ENCODE measurements around the gene PTPRN2. TPM values are rescaled to one million over a fixed set of nuclear protein-coding genes. Genes with fewer than 3 reads are reported as not detected.

Gene PTPRN2
- total and polyA plus RNA-seq, 7 donors: 3.2 to 7.1 (median 5.5) TPM

DNA sequence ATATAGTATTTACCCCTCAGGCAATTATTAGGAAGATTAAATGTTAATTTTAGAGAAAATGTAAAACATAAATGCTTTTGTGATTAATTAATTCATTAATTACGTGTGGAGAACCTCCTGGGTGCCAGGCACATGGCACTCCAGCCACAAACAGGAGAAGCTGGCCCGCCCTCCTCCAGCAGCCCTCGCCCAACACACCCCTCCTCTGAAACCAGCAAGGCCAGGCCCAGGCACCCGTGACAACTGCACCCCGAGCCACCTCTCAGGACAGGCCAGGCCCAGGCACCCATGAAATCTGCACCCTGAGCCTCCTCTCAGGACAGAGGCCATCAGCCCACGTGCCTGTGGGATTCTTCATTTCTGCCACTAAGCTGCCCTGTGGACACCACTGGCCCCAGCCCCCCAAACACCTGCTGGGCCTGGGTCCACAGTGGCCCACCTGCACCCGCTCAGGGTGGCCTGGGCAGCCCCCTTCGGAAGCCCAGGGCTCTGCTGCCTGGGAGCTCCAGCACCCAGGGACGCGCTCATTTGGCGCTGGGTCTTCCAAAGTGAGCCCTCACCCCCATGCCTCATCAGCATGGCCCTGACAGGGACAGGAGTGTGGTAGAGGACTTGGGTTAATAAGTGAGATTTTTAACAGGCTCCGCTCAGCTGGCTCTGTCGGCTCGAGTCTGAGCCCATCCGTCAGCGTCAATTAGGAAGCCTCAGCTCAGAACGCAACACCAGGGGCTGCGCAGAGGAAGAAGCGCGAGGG is 768.7 kb downstream of the PTPRN2 start:
- H3K27ac ChIP-seq: no peak overlapping the region
- H3K36me3 ChIP-seq: no peaks in the 10 kb centered on the region
- TF ChIP-seq EP300 (IDR thresholded peaks at IDR 0.05) (no peak), POLR2AphosphoS5 (IDR thresholded peaks at IDR 0.05) (no peak), POLR2A (IDR thresholded peaks at IDR 0.05) (no peak)
- TF ChIP-seq, protein P1, sequence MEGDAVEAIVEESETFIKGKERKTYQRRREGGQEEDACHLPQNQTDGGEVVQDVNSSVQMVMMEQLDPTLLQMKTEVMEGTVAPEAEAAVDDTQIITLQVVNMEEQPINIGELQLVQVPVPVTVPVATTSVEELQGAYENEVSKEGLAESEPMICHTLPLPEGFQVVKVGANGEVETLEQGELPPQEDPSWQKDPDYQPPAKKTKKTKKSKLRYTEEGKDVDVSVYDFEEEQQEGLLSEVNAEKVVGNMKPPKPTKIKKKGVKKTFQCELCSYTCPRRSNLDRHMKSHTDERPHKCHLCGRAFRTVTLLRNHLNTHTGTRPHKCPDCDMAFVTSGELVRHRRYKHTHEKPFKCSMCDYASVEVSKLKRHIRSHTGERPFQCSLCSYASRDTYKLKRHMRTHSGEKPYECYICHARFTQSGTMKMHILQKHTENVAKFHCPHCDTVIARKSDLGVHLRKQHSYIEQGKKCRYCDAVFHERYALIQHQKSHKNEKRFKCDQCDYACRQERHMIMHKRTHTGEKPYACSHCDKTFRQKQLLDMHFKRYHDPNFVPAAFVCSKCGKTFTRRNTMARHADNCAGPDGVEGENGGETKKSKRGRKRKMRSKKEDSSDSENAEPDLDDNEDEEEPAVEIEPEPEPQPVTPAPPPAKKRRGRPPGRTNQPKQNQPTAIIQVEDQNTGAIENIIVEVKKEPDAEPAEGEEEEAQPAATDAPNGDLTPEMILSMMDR (IDR thresholded peaks at IDR 0.05): no peak
- intact Hi-C loops (cut with DNase I): no loop called here
- no peak overlapping the region for H3K4me3 ChIP-seq
- no peaks in the 10 kb centered on the region for H3K27me3 ChIP-seq
- no peaks in the 10 kb centered on the region for H3K4me1 ChIP-seq
- DNase-seq: no peak
- 74 to 86% methylated on average over 20 of the region's 20 CpGs for WGBS, 2 donors
- H3K9me3 ChIP-seq: no peaks in the 10 kb centered on the region

DNA sequence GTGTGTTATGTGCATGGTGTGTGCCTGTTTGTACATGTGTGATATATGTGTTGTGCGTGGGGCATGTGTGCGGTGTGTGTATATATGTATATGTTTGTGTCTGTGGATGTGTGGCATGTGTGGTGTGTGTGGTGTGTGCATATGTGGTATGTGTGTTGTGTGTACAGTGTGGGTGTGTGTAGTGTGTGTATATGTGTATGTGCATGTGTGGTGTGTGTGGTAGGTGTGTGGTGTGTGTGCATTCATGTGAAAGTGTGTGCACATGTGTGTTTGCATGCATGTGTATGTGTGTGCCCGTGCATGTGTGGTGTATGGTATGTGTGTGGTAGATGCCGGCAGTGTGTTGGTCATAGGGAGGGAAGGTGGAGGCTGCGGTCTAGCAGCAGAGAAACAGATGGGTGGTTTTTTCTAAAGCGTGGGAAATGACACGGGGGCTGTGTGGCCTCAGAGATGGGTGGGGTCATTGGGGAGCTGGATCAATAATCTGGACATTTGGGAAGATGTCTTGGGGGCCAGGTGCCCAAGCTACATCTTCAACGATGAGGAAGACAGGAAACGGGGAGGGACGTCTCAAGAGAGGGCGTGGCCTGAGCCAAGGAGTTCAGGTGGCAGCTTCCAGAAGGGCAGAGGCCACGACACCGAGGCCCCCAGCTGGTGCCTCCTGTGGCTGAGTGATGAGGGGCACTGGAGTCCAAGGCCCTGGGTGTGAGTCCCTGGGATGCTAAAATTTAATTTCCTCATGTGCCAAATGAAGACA is 769.5 kb downstream of the PTPRN2 start:
- Histone ChIP-seq H3K36me3 (no peaks in the 10 kb centered on the region), H3K27ac (no peak overlapping the region), H3K9me3 (no peaks in the 10 kb centered on the region), H3K27me3 (no peaks in the 10 kb centered on the region), H3K4me3 (no peak overlapping the region), H3K4me1 (no peaks in the 10 kb centered on the region)
- DNase-seq: no peak
- intact Hi-C loops (cut with DNase I): no loop called here
- TF ChIP-seq EP300 (IDR thresholded peaks at IDR 0.05) (no peak), POLR2A (IDR thresholded peaks at IDR 0.05) (no peak)
- WGBS, 2 donors: 71 to 85% methylated on average over 13 of the region's 13 CpGs

DNA sequence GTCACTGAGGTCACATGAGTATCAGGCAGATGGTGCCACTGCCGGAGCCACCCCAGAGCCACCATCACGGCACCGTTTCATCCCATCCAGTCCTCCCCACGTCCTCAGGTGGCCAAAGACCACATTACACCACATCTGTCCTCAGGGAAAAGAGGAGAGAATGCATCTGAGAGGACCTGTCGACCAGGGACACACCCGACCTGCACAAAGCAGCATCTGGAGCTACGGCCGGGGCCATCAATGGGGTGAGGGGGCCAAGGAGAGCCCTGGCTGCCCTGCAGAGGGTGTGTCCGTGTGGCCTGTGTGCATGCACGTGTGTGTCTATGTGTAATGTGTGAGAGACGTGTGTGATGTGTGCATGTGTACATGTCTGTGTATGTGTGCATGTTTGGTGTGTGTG is 770.2 kb downstream of the PTPRN2 start:
- H3K4me3 ChIP-seq: no peak overlapping the region
- H3K4me1 ChIP-seq: no peaks in the 10 kb centered on the region
- H3K36me3 ChIP-seq: no peaks in the 10 kb centered on the region
- WGBS, 2 donors: 72 to 86% methylated on average over 11 of the region's 11 CpGs
- H3K9me3 ChIP-seq: no peaks in the 10 kb centered on the region
- no peaks in the 10 kb centered on the region for H3K27me3 ChIP-seq
- no peak for TF ChIP-seq EP300 (IDR thresholded peaks at IDR 0.05)
- TF ChIP-seq, protein P1 (IDR thresholded peaks at IDR 0.05): no peak
- TF ChIP-seq POLR2AphosphoS5 (IDR thresholded peaks at IDR 0.05): no peak
- TF ChIP-seq POLR2A (IDR thresholded peaks at IDR 0.05): no peak
- no peak for DNase-seq
- H3K27ac ChIP-seq: no peak overlapping the region
- intact Hi-C loops (cut with DNase I): no loop called here

DNA sequence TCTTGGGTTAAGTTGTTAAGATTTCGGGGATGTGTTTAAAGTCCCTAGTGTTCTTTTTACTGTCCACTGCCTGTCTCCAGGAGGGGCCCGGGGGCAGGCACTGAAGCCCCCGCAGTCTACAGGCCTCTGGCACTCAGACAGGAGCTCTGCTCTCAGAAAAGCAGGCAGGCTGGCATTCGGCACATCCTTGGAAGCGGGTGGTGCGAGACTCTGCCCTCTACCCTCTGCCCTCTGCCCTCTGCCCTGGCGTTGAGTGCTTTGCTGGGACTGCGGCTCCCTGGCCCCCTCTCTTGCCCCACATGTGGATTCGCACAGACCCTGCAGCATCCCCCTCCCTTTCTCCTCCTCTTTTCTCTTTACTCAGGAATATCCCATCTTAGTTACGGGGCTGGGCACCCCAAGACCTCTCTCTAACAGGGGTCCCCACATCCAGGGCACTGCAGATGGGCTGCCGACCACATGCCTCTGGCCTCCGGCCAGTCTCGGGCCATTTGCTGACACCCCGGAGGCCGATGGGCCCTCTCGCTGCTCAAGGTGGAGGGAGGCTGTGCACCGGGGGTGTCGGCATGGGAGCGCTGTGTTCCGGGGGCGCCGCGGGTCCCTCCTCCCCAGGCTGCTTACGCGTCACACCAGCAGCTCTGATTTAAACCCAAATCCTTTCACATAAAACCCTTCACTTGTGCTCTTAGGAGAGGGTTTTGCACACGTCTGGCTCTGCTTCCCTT is 770.9 kb downstream of the PTPRN2 start:
- WGBS, 2 donors: 90% methylated on average over 26 of the region's 26 CpGs
- H3K4me1 ChIP-seq: no peaks in the 10 kb centered on the region
- H3K36me3 ChIP-seq: no peaks in the 10 kb centered on the region
- intact Hi-C loops (cut with DNase I): no loop called here
- no peak overlapping the region for H3K4me3 ChIP-seq
- no peaks in the 10 kb centered on the region for H3K9me3 ChIP-seq
- H3K27ac ChIP-seq: no peak overlapping the region
- TF ChIP-seq EP300 (IDR thresholded peaks at IDR 0.05): no peak
- TF ChIP-seq POLR2A (IDR thresholded peaks at IDR 0.05): no peak
- TF ChIP-seq, protein P1 (IDR thresholded peaks at IDR 0.05): no peak
- no peak for TF ChIP-seq POLR2AphosphoS5 (IDR thresholded peaks at IDR 0.05)
- H3K27me3 ChIP-seq: no peaks in the 10 kb centered on the region
- DNase-seq: no peak

DNA sequence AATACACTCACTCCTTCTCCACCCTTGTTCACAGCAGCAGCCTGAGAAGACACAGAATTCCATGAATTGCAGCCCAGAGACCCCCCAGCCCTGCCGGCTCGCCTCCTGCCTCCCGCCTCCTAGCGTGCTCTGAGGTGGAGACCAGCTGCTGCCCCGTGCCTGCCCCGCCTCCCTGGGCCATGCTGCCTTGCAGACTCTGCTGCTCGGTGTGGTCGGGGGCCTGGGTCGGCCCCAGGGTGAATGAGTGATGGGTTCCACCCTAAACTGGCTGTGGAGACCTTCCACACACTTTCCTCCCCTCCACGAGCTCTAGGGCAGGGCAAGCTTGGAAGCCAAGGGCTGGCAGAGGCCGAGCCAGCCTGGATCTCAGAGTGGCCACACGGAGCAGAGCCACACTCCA is 771.5 kb downstream of the PTPRN2 start:
- Histone ChIP-seq H3K36me3 (no peaks in the 10 kb centered on the region), H3K27ac (no peak overlapping the region), H3K4me3 (no peak overlapping the region), H3K4me1 (no peaks in the 10 kb centered on the region), H3K9me3 (no peaks in the 10 kb centered on the region), H3K27me3 (no peaks in the 10 kb centered on the region)
- no peak for DNase-seq
- TF ChIP-seq, protein P1 (IDR thresholded peaks at IDR 0.05): no peak
- TF ChIP-seq EP300 (IDR thresholded peaks at IDR 0.05) (no peak), POLR2A (IDR thresholded peaks at IDR 0.05) (no peak), POLR2AphosphoS5 (IDR thresholded peaks at IDR 0.05) (no peak)
- intact Hi-C loops (cut with DNase I): no loop called here
- 56 to 60% methylated on average over 12 of the region's 12 CpGs for WGBS, 2 donors

Data from sigmoid colon (tissue), 7 donors.